ENCODE data around the gene TOP3B.

DNA sequence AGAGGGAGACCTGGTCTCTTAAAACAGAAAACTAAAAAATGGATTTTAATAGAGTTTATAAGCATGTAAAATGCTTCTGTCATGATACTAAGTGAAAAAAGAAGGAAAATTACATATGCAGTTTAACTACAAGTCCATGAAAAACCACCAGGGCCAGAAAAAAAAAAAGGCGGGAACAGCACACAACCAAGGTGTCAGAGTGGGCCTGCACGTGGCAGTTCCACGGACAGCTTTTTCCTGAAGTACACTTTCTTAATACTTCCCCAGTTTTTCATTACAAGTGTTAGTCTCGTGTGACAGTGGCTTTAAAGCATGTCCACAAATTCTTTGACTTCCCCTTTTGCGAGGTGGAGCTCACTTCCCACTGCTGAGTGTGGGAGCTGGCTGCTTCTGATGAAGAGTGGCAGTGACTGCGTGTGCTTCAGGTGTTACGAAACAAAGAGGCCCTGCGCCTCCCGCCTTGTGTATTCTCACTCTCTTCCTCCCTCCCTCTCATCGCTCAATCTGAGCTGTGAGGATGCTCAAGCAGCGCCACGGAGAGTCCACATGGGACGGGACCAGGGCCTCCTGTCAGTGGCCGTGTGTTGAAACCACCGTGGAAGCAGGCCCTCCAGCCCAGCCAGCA is 46.3 kb downstream of the TOP3B start:
- no peak for TF ChIP-seq TCF4 (CRISPR knock-in tag; IDR thresholded peaks at IDR 0.05; ENCODE audit: borderline replicate concordance)
- TF ChIP-seq, protein P1, sequence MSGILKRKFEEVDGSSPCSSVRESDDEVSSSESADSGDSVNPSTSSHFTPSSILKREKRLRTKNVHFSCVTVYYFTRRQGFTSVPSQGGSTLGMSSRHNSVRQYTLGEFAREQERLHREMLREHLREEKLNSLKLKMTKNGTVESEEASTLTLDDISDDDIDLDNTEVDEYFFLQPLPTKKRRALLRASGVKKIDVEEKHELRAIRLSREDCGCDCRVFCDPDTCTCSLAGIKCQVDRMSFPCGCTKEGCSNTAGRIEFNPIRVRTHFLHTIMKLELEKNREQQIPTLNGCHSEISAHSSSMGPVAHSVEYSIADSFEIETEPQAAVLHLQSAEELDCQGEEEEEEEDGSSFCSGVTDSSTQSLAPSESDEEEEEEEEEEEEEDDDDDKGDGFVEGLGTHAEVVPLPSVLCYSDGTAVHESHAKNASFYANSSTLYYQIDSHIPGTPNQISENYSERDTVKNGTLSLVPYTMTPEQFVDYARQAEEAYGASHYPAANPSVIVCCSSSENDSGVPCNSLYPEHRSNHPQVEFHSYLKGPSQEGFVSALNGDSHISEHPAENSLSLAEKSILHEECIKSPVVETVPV (CRISPR knock-in tag; IDR thresholded peaks at IDR 0.05): no peak
- no peak for TF ChIP-seq CSDC2 (CRISPR knock-in tag; IDR thresholded peaks at IDR 0.05)
- TF ChIP-seq, protein P2, sequence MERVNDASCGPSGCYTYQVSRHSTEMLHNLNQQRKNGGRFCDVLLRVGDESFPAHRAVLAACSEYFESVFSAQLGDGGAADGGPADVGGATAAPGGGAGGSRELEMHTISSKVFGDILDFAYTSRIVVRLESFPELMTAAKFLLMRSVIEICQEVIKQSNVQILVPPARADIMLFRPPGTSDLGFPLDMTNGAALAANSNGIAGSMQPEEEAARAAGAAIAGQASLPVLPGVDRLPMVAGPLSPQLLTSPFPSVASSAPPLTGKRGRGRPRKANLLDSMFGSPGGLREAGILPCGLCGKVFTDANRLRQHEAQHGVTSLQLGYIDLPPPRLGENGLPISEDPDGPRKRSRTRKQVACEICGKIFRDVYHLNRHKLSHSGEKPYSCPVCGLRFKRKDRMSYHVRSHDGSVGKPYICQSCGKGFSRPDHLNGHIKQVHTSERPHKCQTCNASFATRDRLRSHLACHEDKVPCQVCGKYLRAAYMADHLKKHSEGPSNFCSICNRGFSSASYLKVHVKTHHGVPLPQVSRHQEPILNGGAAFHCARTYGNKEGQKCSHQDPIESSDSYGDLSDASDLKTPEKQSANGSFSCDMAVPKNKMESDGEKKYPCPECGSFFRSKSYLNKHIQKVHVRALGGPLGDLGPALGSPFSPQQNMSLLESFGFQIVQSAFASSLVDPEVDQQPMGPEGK (CRISPR knock-in tag; IDR thresholded peaks at IDR 0.05; ENCODE audit: borderline replicate concordance): no peak

Data from SK-N-SH treated with all-trans-retinoic acid at 6 μM for 48 hours (cell line).